Dermis microvascular lymphatic vessel endothelial cell (primary cell): Measurements from ENCODE around the gene CMIP. TPM values are rescaled to one million over a fixed set of nuclear protein-coding genes. Genes with fewer than 3 reads are reported as not detected.

Source experiments
- DNase-seq, 2 donors: peaks; one replicate each; pipeline versions ENCODE4 v3.0.0 to v3.0.0-alpha.2; 2010; ENCODE audit warnings: low read depth in 2 of 2
- total RNA-seq: library from RNA; depleted of rRNA; stranded (reverse); fragments of >200 nt; gene quantifications from 2 replicates; pipeline ENCODE4 v1.2.1, GENCODE V29; 2014

The CMIP gene
- total RNA-seq, 1 donor from 2014 or later = 8.0 TPM

DNA sequence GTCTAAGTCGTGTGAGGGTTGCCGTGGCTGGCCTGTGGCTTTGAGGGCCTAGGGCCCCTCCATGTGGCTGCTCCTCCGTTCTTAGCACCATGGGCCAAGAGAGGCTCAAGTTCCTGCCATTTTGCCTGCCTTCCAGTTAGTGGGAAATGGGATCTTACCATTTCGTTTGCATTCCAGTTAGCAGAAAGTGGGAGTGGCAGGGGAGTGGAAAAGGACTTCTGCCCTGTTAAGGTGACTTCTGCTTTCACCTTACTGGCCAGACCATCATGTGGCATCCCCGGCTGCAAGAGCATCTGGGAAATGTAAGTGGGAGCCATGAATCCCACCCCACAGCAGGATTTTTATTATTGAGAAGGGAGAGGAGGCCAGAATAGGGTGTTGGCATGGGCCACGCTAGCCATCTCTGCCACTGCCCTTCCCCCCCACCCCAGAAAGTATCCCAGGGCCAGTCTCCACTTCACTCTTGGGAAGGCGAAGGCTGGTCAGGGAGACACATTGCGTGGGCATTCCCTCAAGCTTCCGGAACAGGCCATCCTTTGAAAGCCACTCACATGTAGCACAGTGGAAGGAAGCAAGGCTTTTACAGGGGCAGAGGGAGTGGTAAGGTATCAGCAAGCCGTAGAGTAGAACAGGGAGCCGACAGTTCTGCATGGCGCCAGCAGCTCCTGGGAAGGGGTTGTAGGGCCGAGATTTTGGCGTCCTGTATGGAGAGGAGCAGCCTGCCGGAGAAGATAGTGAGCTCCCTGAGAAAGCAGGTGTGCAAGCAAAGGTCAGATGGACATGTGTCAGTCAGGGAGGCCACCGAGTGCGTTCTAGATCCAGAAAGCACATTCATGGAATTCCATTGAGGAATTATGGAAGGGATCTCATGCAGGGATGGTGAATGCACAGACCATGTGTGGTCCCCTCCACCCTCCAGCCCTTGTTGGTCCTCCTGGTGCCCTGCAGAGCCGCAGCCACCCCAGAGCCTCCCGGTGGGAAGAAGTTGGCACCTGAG, 33.4 kb downstream of the CMIP start:
- no peak for DNase-seq

DNA sequence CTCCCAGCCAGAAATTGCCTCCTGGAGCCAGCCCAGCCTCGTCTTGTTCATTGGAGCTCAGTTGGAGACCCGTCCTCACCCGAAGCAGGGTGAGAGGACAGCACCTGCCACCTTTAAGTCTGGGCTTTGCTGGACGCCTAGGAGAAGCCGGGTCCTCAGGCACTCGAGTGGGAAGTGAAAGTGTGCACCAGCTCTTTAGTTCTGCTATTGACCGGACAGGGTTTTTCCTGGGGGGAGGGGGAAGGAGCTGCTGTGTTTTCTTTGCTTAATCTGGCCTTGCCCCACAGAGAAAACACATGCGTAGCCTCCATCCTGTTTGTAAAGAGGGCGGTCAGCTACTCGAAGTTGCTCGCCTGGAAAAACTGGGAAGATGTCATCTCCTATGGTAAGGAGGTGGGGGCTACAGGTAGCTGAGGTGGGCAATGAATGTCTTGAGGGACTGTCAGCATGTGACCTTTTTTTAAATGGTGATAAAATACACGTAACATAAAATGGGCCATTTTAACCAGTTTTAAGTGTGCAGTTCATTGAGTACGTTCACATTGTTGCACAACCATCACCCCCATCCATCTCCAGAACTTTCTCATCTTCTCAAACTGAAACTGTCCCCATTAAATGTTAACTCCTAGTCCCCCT, 34.4 kb downstream of the CMIP start:
- peak in 1 of 2 donors; percentile 79 for DNase-seq

DNA sequence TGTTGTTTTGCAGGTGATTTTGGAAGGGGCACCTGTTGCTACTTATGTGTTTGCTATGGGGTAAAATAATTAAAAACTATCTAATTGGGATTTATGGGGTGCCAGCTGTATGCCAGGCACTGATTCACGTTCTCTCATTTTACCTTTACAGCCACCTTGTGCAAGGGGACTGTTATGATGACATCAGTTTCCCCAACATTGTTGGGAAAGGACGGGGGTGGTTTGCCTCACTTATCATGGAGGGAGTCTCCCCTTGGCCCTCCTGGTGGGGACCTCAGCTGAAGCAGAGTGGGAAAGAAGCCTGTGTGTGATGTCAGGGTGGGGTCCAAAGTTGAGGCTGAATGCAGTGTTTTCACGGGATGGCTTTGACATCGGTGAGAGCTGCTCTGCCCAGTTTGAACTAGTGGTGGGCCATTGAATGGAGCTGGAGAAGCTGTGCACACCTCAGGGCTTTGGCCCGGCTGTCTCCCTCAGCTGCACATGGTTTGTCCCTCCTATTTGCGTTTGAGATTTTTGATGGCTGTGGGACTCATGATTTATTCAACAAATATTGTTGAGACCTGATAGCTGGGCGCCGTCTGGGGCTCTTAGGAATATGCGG, 36.1 kb downstream of the CMIP start:
- DNase-seq = no peak

DNA sequence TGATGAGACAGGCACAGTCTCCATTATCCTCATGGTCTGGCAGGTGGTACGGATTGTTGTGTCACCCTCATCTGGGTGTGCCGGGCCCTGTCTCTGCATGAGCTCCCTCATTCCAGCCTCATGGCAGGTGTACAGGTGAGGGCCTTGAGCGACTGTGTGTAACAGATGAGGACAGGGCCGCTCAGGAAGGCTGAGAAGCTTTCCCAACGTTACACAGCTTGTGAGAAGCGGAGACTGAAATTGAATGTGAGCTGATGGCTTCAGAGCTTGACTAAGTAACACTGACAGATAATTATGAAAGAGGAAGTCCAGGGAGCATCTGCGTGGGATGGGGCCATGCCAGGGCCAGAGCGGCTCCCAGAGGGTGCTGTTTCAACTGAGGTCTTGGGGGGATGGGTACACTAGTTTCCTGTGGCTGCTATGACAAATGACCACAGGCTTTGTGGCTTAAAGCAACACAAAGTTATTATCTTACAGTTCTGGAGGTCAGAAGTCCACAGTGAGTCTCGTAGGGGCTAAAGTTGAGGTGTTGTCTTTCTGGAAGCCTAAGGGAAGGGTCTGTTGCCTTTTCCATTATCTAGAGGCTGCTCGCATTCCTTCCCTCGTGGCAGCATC, 36.7 kb downstream of the CMIP start:
- no peak for DNase-seq

DNA sequence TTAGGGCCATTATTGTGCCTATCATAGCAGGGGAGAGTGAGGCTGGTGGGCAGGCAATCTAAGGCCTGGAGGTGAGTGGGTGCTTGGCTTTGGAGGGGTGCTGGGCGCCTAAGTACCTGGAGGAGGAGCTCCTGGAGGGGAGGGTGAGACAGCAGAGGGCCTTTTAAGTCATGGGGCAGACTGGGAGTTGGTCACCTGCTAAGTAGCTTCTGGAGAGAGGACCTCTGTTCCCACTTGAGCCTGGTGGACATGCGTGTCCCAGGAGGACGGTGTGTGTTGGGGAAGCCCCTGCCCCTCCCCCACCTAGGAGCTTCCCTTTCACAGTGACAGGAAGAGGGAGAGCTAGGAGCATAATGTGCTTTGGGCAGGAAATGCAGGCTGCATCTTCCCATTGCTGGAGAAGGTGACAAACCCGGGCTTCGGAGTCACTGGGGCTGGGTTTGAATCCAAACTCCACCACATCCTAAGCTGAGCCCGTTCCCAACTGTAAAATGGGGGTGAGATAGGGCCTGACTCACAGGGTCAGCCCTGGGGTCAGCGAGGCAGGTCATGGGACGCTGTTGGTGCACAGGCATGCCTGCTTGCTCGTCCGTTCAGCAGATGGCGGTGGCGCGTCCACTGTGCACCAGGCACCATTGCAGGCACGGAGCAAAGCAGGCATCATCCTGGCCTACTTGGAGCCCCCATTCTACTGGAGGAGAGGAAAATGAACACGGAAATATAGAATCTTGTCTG, 37.9 kb downstream of the CMIP start:
- no peak for DNase-seq

DNA sequence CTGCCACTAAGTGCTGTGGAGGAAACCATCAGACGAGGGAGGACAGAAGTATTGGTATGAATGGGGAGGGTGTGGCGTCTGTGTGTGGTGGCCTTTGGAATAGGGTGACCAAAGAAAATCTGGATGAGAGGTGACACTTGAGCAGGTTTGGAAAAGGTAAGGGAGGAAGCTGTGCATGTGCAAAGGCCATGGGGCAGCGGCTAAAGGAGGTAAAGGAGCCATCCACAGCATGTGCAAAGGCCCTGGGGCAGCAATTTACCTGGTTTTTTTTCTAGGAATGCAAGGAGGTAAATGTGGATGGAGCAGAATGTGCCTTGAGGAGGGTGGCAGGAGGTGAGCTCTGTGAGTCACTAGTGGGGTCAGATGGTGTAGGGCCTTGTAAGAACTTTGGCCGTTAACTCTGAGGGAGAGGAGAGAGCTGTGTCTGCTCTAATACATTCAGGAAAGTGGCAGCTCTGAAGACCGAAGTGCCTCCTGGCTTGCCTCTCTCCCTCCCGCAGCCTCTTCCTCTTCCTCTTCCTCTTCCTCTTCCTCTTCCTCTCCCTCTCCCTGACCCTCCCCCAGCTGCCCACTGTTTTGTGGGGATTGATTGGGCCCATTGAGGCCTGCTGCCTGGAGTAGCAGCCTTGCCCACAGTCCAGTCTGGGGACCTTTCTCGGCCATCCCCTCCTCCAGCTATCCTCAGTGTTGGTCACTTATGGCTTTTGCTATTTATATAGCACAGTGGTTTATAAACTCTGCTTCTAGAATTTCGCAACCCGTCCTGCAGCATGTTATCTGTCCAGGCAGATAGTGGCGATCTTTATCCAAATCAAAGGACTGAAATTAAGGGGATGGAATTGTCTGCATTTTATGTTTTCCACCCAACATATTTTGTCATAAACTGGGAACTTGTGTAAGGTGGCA, 38.7 kb downstream of the CMIP start:
- DNase-seq = no peak

DNA sequence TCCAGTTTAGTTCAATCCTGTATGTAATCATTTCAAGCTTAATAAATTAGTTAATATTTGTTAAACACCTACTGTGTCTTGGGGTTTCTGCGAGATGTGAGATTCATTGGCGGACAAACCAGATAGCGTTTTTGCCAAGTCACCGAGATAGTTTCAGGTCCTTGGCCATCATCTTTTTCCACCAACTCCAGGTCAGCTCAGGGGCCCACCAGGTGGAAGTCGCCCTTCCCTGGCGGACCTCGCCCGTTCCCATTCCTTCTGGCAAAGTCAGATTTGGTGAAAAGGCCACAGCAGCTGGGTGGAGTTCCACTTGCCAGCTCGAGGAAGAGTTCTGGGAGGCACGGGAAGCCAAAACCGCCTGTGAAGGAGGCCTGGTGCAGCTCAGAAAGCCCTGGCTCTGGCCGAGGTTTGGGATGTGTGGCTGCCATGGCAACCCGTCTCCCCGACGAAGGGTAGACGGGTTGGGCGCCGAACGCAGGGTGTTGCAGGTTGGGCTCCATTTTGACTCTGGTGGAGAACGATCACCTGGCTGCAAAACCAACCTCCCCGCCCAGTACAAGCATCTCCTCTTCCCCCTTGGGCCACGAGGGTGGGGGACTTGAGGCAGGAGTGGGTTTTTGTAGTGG, 39.5 kb downstream of the CMIP start:
- DNase-seq = no peak

DNA sequence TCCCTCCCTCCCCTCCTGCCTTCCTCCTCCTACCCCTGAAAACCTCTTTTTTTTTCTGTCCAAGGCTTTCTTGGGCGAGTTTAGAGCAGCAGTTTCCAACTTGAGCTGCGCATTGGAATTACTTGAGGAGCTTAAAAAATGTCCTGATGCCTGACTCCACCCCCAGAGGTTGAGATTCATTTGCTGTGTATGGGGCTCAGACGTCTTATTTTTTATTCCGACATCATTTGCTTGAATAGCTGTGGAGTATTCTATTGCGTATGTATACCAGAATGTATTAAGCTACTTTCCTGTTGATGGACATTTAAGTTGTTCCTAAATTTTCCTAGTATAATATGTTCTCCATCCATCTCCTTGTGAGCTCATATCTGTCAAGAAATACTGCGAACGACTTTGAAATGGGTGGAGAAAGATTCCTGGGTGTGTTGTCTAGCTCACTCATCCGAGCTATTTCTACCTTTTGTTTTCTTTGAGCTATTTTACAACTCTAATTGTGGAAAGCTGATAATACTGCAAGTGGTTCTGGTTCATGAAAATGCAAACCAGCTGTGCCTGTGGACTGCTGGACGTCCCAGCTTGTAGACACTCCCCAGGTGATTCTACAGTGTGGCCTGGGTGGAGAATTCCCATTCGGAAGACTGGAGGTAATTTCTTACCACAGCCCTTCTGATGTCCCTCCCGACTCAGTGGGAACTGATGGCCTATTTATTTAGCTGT, 40.5 kb downstream of the CMIP start:
- no peak for DNase-seq

DNA sequence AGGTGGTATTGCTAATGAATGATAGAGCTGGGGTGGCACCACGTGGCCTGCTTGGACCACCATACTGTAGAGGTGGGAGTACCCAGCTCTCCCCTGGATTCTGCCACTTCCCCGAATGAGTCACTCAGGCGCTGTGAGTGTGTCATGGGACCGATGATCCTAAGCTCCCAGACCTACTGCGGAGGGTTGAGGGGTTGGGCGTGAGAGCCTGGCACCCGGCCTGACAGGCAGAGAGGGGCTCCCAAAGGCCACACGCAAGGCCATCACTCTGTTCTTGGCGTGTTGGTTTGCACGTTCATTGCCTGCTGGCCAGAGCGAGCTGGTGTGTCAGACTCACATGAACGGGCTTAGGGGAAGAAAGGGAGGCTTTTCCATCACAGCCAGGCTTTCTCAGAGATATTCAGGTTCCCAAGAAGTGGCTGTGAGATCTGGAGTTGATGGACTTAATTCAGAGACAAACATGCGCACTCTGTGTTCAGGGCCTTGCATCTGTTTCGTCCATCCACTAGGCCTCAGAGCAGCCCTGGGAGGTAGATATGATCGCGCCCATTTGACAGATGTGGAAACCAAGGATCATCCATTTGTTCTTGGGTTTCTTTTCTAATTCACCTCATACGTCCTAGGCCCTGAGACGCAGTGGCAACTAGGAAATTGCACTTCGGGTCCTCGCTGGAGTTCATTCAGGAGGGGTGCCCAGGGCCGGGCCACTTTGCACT, 41.4 kb downstream of the CMIP start:
- peak; percentile 68 to 86 for DNase-seq

DNA sequence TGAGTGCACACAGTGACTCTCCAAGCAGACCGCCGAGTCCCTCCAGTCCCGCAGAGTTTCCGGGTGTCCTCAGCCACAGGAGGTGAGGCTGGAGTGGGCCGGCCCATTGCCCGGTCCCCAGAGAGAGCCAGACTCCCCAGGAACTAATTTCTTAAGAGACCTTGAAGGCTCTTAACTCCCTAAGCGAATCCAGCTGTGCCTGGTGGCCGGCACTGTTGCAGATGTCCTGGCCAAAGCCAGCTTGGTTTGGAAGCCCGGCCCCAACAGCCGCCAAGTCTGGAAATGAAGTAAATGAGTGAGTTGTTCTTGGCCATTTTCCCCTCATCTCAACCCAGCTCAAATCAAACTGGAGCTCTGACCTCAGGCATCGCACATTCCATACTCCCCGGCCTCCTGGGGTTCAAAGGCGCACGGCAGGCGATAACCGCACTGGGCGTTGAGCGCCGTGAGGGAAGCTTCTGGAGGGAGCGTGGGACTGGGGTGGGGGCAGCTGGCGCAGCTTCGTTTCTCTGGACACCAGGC, 42.0 kb downstream of the CMIP start:
- DNase-seq = no peak

DNA sequence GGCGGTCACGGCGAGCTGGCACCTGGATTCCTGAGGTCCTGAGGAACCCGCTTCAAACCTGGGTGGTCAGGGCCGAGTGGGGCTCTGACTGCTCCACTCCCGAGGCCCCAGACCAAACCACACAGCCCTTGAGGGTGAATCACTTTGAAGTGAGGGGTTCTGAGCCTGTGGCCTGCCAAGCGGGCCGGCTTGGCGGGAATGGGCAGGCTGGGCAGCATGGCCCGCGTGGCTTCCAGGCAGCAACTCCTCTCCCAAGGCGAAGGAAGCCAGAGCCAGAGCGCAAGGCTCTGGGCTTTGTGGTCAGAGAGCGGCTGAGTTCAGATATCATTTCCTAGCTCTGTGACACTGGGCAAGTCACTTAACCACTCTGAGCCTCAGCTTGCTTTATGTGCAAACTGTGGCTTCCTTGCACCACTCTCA, 42.7 kb downstream of the CMIP start:
- no peak for DNase-seq

DNA sequence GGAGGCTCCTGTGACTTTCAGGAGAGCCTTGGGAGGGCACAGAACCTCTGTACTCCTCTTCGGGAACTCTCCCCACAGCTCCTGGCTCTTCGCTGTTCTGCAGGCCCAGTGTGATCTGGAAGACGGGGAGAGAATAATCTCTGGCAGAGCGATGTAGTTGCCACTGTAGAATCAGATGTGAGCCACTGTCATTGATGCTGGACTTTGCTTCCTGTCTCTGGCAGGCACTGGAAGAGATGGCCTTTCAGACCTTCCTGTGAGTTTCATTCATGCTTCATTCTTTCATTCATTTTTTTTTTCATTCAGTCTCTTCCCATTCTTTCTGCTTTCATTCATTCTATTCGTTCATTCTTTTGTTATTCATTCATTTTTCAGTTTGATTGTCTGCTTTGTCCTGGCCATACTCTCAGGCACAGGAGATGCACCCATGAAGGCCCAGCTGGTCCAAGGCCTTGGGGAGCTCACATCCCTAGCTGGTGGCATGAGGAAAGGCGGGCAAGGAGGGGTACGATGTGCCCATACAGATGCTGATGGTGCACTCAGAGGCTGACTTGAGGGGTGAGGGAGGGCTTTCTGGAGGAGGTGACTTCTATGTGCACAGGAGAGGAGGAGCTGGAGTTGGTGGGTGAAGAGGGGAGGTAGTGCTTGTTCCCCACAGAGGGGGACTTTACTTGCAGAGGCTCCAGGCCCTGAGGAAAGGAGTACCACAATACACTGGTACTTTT, 44.2 kb downstream of the CMIP start:
- DNase-seq = no peak

DNA sequence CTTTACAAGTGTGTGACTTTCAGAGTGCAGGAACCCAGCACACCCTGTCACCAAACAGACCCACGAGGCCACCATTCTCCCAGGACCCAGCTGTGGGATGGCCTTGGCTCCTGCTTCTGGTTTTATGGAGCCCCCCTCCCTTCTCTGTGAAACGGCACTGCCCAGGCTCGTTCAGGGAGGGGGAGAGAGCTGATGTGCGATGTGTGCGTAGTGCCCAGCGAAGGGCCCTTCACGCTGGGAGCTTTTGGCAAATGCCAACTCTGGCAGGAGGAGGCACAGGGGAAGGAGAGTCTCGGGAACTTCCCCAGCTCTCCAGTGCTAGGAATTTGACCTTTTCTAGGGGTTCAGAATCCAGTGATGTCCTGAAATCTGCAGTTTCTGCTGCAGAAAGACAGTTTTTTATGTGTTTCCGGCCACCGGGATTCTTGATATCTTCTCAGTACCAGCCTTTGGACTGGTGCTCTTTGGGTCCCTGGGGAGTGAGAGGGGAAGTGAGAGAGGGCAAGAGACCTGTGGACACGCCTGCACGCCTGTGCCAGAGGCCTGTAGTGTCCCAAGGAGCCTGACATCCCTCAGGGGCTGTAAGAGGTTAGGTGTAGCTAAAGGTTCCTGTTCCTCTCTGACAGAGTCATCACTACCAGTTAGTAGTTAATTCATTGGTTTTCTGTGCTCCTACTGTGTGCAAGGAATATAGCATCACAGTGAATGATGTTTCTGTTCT, 45.1 kb downstream of the CMIP start:
- DNase-seq = no peak

DNA sequence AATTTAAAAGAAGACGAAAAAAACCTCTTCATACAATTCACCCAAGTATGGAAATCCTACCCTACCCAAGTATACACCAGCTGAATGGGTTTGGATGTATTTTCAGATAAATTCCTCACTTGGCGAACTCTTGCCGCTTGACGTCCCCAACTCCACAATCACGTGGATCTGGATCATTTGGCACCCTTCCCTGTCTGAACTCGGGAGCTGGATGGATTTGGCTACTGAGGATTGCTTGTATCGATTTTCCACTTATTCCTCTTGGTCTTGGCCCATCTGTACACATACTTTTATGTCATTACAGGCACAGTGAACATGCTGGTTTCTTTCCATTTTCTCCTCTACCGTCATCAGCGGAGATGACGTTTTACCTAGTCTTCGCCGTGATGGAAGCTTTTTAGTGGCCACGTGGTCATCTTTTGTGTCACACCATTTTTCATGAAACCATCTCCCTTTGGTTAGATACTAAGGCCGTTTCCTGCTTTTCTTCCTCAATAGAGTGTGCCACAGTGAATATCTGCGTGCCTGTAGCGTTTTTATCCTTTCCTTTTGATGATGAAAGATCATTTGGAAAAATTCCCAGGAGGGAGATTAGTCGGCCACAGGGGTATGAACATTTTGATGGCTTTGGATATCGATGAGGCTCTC, 47.1 kb downstream of the CMIP start:
- DNase-seq = peak; percentile 49 to 77

DNA sequence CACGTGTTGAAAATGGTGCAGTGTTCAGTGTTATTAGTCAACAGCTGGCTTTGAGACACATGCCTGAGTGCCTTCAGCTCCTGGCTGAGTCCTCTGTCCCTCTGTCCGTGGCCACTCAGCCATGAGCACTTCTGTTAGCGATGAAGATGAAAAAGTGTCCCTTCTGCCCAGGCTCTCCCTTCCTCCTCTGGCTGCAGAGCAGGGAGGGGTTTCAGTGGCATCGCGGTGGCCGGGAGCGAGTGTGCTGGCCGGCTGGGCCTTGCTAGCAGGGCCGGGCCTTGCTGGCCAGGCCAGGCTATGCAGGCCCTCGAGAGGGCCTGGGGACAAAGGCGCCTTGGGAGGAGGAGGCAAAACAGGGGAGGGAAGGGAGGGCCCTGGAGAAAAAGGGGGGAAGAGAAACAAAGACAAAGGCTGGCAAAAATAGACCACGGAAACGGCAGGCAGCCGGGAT, 47.7 kb downstream of the CMIP start:
- DNase-seq = peak in 1 of 2 donors; percentile 43
